Measurements from ENCODE around the gene CLEC6A.
A peak's percentile ranks its signal among the peaks of the same experiment; 100 is the strongest.
"Not testable (repeated sequence)": the region's sequence is repeated elsewhere in the genome, so short reads cannot be mapped to it uniquely, and the experiment has no call there.

The CLEC6A gene

GRCh38 chr12:8455727-8456360, at the start of gene CLEC6A:
Gene CLEC6A, plus strand, starts transcription at chr12:8455962. Its CDS starts 150 bp downstream, at chr12:8456112.
- no peak for DNase-seq (ENCODE audit: low read depth, low spot score)

- DNase-seq (ENCODE audit: low read depth, low spot score): not testable (repeated sequence)
These were observed 36.2 kb upstream of the CLEC6A start for GRCh38 chr12:8419576-8419975.

- DNase-seq (ENCODE audit: low read depth, low spot score): no peak
These were observed 35.3 kb upstream of the CLEC6A start for GRCh38 chr12:8420506-8420905.

GRCh38 chr12:8444536-8445278, 11.1 kb upstream of the CLEC6A start:
- DNase-seq (ENCODE audit: low read depth, low spot score): not testable (repeated sequence)

- no peak for DNase-seq (ENCODE audit: low read depth, low spot score)
These were observed 10.0 kb upstream of the CLEC6A start for GRCh38 chr12:8445731-8446130.

- DNase-seq (ENCODE audit: low read depth, low spot score): no peak
These were observed 8.9 kb upstream of the CLEC6A start for GRCh38 chr12:8446642-8447547.

- DNase-seq (ENCODE audit: low read depth, low spot score): peak; percentile 77
These were observed 6.4 kb upstream of the CLEC6A start for GRCh38 chr12:8449355-8449859.

- no peak for DNase-seq (ENCODE audit: low read depth, low spot score)
These were observed 3.7 kb upstream of the CLEC6A start for GRCh38 chr12:8452036-8452435.

- no peak for DNase-seq (ENCODE audit: low read depth, low spot score)
These were observed 2.7 kb upstream of the CLEC6A start for GRCh38 chr12:8453021-8453513.

GRCh38 chr12:8453796-8454195, 2.0 kb upstream of the CLEC6A start:
- DNase-seq (ENCODE audit: low read depth, low spot score): no peak

- DNase-seq (ENCODE audit: low read depth, low spot score): no peak
These were observed 491 bp upstream of the CLEC6A start for GRCh38 chr12:8455271-8455670.

- DNase-seq (ENCODE audit: low read depth, low spot score): no peak
These were observed 5.7 kb downstream of the CLEC6A start for GRCh38 chr12:8461426-8461825.

GRCh38 chr12:8465301-8465996, 9.7 kb downstream of the CLEC6A start:
- no peak for DNase-seq (ENCODE audit: low read depth, low spot score)

GRCh38 chr12:8466241-8466640, 10.5 kb downstream of the CLEC6A start:
- DNase-seq (ENCODE audit: low read depth, low spot score): no peak

- DNase-seq (ENCODE audit: low read depth, low spot score): no peak
These were observed 15.3 kb downstream of the CLEC6A start for GRCh38 chr12:8471090-8471489.

GRCh38 chr12:8475508-8476203, 19.9 kb downstream of the CLEC6A start:
- no peak for DNase-seq (ENCODE audit: low read depth, low spot score)

GRCh38 chr12:8482571-8483061, 26.9 kb downstream of the CLEC6A start:
- no peak for DNase-seq (ENCODE audit: low read depth, low spot score)

- DNase-seq (ENCODE audit: low read depth, low spot score): no peak
These were observed 27.3 kb downstream of the CLEC6A start for GRCh38 chr12:8483079-8483478.

- no peak for DNase-seq (ENCODE audit: low read depth, low spot score)
These were observed 36.1 kb downstream of the CLEC6A start for GRCh38 chr12:8491646-8492530.
